Memory B cell (primary cell): Measurements from ENCODE around the gene NEURL1B.
"Not testable (repeated sequence)": the region's sequence is repeated elsewhere in the genome, so short reads cannot be mapped to it uniquely, and the experiment has no call there.

Experiments used
- ATAC-seq: fragments of 150-1000 bp; cut with Tn5 transposase; 2 replicates; pipeline ENCODE4 v1.10.0; 2021; ENCODE audit warnings: low read depth, mild to moderate bottlenecking, moderate library complexity
- DNase-seq, 2 donors: peaks; one replicate each; pipeline ENCODE4 v3.0.0; 2022; ENCODE audit warnings: low spot score in 2 of 2
- H3K27ac Mint-ChIP-seq: one replicate; pipeline ENCODE4 v1.8.0; 2022; ENCODE audit warnings: mild to moderate bottlenecking, moderate library complexity, mixed read lengths
- H3K27me3 Mint-ChIP-seq: one replicate; pipeline ENCODE4 v1.8.0; 2022; ENCODE audit warnings: mixed read lengths
- H3K36me3 Mint-ChIP-seq: one replicate; pipeline ENCODE4 v1.8.0; 2022; ENCODE audit warnings: mild to moderate bottlenecking, mixed read lengths
- H3K4me1 Mint-ChIP-seq: one replicate; pipeline ENCODE4 v1.8.0; 2022; ENCODE audit warnings: mixed read lengths
- H3K4me3 Mint-ChIP-seq: one replicate; pipeline ENCODE4 v1.8.0; 2022; ENCODE audit warnings: mild to moderate bottlenecking, moderate library complexity, mixed read lengths
- H3K9me3 Mint-ChIP-seq: one replicate; pipeline ENCODE4 v1.8.0; 2022; ENCODE audit warnings: mixed read lengths

The NEURL1B gene

DNA sequence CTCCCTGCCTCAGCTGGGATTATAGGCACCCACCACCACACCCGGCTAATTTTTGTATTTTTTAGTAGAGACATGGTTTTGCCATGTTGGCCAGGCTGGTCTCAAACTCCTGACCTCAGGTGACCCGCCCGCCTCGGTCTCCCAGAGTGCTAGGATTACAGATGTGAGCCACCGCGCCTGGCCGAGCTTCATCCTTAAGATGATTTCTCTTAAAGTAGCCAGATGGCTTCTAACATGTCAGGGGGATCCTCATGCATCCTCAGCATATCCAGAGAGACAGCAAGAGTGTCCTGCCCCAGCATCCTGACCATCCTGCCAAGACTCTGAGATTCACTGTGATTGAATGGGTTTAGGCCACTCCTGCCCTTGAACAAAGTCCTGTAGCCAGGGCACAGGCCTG lies 39.5 kb upstream of the NEURL1B start:
- not testable (repeated sequence) for ATAC-seq, H3K4me1 Mint-ChIP-seq

GRCh38 chr5:172602783-172603231 lies 38.3 kb upstream of the NEURL1B start:
- Mint-ChIP-seq H3K4me3 (no peak overlapping the region), H3K27me3 (peaks cover 13% of the 10 kb centered on the region), H3K9me3 (peaks cover 8% of the 10 kb centered on the region), H3K36me3 (peaks cover 4% of the 10 kb centered on the region), H3K27ac (no peak overlapping the region), H3K4me1 (no peaks in the 10 kb centered on the region)
- no peak for ATAC-seq
- DNase-seq, result no peak

More for the DNA sequence above, 39.5 kb upstream of the NEURL1B start:
- DNase-seq, H3K4me3 Mint-ChIP-seq, H3K27ac Mint-ChIP-seq, H3K36me3 Mint-ChIP-seq, H3K9me3 Mint-ChIP-seq: not testable (repeated sequence)
- H3K27me3 Mint-ChIP-seq, result peaks cover 15% of the 10 kb centered on the region

DNA sequence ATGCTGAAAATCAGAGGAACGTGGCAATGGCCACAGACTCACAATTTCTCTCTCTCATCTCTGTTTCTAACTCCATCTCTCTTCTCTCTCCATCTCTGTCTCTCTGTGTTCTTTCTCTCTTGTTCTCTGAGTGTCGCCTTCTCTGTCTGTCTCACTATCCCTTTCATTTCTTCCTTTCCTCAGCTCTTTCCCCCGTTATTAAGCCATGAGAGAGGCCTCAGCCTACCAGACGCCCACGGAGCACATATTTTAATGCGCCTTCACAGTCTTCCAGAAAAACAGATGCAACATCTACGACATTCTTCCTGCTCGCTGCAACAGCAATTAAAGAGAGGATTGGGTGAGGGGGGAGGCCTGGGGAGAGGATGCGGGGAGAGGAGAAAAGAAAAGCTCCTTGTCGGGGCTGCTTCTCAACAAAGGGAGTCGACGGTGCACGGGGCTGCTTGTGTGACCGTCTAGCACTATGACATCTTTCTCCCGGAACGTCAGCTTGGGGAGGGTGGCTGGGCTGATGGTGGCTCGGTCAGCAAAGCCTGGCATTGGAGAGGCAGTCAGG lies 37.7 kb upstream of the NEURL1B start:
- Mint-ChIP-seq H3K4me3 (no peak overlapping the region), H3K27ac (no peak overlapping the region), H3K4me1 (no peaks in the 10 kb centered on the region), H3K9me3 (peaks cover 8% of the 10 kb centered on the region), H3K27me3 (peaks cover 15% of the 10 kb centered on the region), H3K36me3 (peaks cover 4% of the 10 kb centered on the region)
- no peak for ATAC-seq
- DNase-seq, result no peak

DNA sequence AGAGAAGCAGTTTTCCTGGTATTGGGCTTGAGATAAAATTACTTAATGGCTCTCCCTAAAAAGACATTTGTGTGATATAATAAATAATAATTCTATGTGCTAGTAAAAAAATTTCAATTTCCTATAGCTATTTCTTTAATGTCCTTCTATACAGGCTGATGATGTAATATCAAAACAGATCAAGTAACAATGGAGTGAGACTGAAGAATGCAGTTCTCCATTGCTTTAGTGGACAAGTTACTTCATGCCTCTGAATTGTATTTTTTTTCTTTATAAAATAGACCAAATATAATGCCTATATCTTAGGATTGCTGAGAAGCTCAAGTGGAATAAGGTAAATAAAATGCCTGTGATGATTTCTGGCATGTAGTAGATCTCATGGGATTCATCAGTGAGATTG lies 35.6 kb upstream of the NEURL1B start:
- H3K27me3 Mint-ChIP-seq, result peaks cover 14% of the 10 kb centered on the region
- H3K4me1 Mint-ChIP-seq, result no peaks in the 10 kb centered on the region
- no peak overlapping the region for H3K4me3 Mint-ChIP-seq
- H3K9me3 Mint-ChIP-seq, result peaks cover 9% of the 10 kb centered on the region
- ATAC-seq, result no peak
- no peak overlapping the region for H3K27ac Mint-ChIP-seq
- H3K36me3 Mint-ChIP-seq, result peaks cover 4% of the 10 kb centered on the region
- DNase-seq, result no peak

DNA sequence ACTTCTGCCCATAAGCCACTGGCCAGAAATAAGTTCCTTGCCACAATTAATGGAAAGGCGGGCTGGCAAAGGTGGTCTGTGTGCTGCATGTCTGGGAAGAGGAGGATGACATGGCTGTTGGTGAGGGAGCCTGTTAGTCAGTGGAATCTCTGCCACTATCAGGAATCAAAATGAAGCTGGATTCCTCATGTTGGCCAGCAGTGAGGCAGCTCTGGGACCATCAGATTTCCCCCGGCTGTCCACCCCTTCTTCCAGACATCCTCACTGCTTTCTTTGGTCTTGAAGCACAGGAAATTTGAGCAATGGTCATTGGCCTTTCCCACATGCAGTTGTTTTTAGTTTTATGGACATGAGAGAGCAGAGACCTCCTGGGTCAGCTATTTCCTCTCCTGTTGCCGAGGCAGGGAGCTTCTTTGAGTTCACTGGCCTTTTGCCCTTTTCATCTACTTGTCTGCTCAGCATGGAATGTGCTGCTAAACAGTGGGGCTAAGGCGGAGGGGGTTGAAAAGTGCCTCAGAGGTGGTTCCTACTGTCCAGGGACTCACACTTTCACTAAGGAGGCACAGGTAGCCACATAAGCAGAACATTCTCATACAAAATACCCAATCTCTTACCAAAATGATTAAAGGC lies 34.8 kb upstream of the NEURL1B start:
- peaks cover 9% of the 10 kb centered on the region for H3K9me3 Mint-ChIP-seq
- H3K27ac Mint-ChIP-seq, result no peak overlapping the region
- H3K4me3 Mint-ChIP-seq, result no peak overlapping the region
- peaks cover 4% of the 10 kb centered on the region for H3K36me3 Mint-ChIP-seq
- DNase-seq (no peak), ATAC-seq (no peak)
- H3K27me3 Mint-ChIP-seq, result peaks cover 16% of the 10 kb centered on the region
- no peaks in the 10 kb centered on the region for H3K4me1 Mint-ChIP-seq

DNA sequence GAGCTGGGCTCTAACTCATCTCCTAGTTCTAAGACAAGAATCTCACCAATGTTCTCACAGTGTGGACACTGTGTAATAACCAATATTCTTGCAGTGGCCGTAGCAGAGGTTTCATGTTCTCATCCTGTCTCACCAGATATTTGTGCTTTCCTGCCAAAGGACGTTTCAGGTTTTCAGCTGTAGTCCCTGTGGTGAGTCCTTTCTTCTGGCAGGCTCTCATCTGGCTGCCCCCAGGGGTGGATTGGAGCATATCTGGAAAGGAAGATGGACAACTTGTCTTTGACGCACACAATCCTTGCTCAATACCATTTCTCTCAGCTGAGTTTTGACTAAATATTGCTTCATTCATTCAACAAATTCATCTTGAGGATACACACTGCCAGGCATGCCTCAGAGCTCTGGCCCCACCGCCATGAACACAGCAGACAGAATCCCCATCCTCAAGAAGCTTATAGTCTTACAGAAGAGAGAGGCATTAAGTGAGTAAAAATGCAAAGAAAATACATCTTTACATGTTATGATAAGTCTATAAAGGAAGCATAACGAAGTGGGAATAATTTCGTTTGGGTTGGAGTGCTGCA lies 33.8 kb upstream of the NEURL1B start:
- Mint-ChIP-seq H3K27me3 (peaks cover 16% of the 10 kb centered on the region), H3K4me3 (no peak overlapping the region), H3K36me3 (peaks cover 4% of the 10 kb centered on the region), H3K9me3 (peaks cover 9% of the 10 kb centered on the region), H3K27ac (no peak overlapping the region), H3K4me1 (no peaks in the 10 kb centered on the region)
- ATAC-seq, result no peak
- DNase-seq, result no peak

DNA sequence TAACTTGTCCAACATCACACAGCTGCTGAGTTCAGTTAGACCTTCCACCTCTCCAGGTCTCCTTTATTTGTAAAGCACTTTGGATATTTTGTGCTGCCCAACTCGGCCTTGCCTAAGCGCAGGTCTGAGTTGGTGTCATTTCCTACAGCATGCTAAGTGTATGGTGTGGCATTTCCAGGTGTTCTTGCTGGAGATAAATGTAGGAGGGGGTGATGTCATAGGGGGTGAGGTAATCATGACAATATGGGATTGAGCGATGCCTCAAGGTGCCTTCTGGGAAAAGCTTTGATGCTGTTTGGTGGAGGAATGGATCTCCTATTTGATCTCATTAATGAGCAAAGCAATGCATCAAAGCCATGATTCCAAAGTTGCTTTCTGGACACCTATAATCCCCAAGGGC lies 32.3 kb upstream of the NEURL1B start:
- Mint-ChIP-seq H3K9me3 (peaks cover 12% of the 10 kb centered on the region), H3K4me3 (no peak overlapping the region), H3K36me3 (peaks cover 2% of the 10 kb centered on the region), H3K27me3 (peaks cover 15% of the 10 kb centered on the region), H3K4me1 (no peaks in the 10 kb centered on the region), H3K27ac (no peak overlapping the region)
- DNase-seq, result no peak
- ATAC-seq, result no peak

DNA sequence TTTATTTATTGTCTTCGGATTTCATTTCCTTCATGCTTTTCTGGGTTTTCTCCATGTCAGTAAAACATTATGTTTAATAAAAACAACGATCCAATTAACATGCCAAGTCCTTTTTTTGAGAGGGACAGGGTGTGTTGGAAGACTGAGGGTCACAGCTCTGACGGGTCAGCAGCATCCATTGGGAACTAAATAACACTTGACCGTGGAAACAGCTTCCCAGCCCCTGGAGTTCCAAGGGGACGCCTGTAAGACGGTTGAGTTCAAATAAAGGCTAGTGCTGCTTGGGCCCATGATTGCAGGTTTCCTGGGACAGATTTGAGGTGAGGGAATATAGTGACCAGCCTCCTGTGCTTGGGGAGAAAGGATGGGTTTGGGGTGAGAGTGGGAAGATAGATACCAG lies 30.4 kb upstream of the NEURL1B start:
- DNase-seq (no peak), ATAC-seq (no peak)
- Mint-ChIP-seq H3K27me3 (peaks cover 11% of the 10 kb centered on the region), H3K4me3 (no peak overlapping the region), H3K9me3 (peaks cover 15% of the 10 kb centered on the region), H3K36me3 (no peaks in the 10 kb centered on the region), H3K4me1 (no peaks in the 10 kb centered on the region), H3K27ac (no peak overlapping the region)

GRCh38 chr5:172611913-172612312 lies 29.1 kb upstream of the NEURL1B start:
- ATAC-seq, result no peak
- H3K4me3 Mint-ChIP-seq, result no peak overlapping the region

GRCh38 chr5:172612771-172613170 lies 28.3 kb upstream of the NEURL1B start:
- ATAC-seq (no peak), DNase-seq (no peak)
- peaks cover 9% of the 10 kb centered on the region for H3K27me3 Mint-ChIP-seq
- no peak overlapping the region for H3K4me3 Mint-ChIP-seq
- no peaks in the 10 kb centered on the region for H3K4me1 Mint-ChIP-seq
- H3K9me3 Mint-ChIP-seq, result peaks cover 11% of the 10 kb centered on the region
- no peaks in the 10 kb centered on the region for H3K36me3 Mint-ChIP-seq
- no peak overlapping the region for H3K27ac Mint-ChIP-seq

More at GRCh38 chr5:172611913-172612312, 29.1 kb upstream of the NEURL1B start:
- Mint-ChIP-seq H3K9me3 (peaks cover 11% of the 10 kb centered on the region), H3K27ac (no peak overlapping the region), H3K4me1 (no peaks in the 10 kb centered on the region), H3K27me3 (peaks cover 11% of the 10 kb centered on the region), H3K36me3 (no peaks in the 10 kb centered on the region)
- no peak for DNase-seq

GRCh38 chr5:172616136-172616535 lies 24.9 kb upstream of the NEURL1B start:
- peaks cover 10% of the 10 kb centered on the region for H3K9me3 Mint-ChIP-seq
- no peak overlapping the region for H3K4me3 Mint-ChIP-seq
- no peaks in the 10 kb centered on the region for H3K4me1 Mint-ChIP-seq
- H3K27ac Mint-ChIP-seq, result no peak overlapping the region
- no peaks in the 10 kb centered on the region for H3K36me3 Mint-ChIP-seq
- no peak for ATAC-seq
- DNase-seq, result no peak
- peaks cover 5% of the 10 kb centered on the region for H3K27me3 Mint-ChIP-seq

GRCh38 chr5:172616730-172617129 lies 24.3 kb upstream of the NEURL1B start:
- Mint-ChIP-seq H3K4me3 (no peak overlapping the region), H3K4me1 (no peaks in the 10 kb centered on the region), H3K9me3 (peaks cover 10% of the 10 kb centered on the region), H3K27ac (no peak overlapping the region), H3K36me3 (no peaks in the 10 kb centered on the region), H3K27me3 (peaks cover 5% of the 10 kb centered on the region)
- no peak for DNase-seq
- ATAC-seq, result no peak

- no peak for DNase-seq
- Mint-ChIP-seq H3K27me3 (peaks cover 3% of the 10 kb centered on the region), H3K27ac (no peak overlapping the region), H3K4me3 (no peak overlapping the region), H3K36me3 (no peaks in the 10 kb centered on the region), H3K9me3 (peaks cover 8% of the 10 kb centered on the region), H3K4me1 (no peaks in the 10 kb centered on the region)
- no peak for ATAC-seq
Observed at GRCh38 chr5:172617817-172618216, 23.2 kb upstream of the NEURL1B start.

DNA sequence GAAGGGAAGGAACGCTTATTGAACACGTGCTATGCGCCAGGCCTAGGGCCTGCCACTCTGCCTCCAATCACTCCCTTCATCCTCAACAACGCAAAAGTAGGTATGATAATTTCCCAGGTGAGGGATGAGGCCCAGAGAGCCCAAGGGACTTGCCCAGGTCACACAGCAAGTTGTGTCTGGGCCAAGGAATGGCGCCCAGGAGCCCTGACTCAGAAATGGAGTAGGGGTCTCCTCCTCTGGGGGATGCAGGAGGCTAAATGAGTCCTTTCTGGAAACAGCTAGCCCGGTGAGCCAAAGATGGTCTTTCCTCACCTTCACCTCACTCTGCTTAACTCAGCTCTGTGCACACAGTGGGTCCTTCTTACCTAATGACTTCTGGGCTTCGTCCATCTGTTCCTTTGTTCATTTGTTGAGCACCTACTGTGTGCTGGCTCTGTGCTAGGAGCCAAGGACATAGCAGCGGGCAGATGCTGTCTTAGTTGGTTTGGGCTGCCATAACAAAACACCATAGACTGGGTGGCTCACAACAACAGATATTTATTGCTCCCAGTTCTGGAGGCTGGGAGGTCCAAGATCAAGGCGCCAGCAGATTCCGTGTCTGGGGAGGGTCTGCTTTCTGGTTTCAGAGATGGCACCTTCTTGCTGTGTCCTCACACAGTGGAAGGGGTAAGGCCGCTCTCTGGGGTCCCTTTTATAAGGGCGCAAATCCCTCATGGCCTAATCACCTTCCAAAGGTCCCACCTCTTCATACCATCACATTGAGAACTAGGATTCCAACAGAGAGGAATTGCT lies 22.3 kb upstream of the NEURL1B start:
- Mint-ChIP-seq H3K27ac (no peak overlapping the region), H3K4me1 (no peaks in the 10 kb centered on the region), H3K4me3 (no peak overlapping the region), H3K36me3 (no peaks in the 10 kb centered on the region), H3K27me3 (peaks cover 3% of the 10 kb centered on the region), H3K9me3 (peaks cover 6% of the 10 kb centered on the region)
- no peak for DNase-seq
- no peak for ATAC-seq
